ENCODE data around the gene XPA. TPM values are rescaled to one million over a fixed set of nuclear protein-coding genes. Genes with fewer than 3 reads are reported as not detected.

Gene XPA
- total and polyA plus RNA-seq, 4 donors, result 9.2 to 23.0 (median 10.5) TPM

GRCh38 chr9:97682242-97682641 lies 14.9 kb downstream of the XPA start:
- no peak overlapping the region for H3K9ac ChIP-seq (ENCODE audit: insufficient read depth in 1 of 2, low read length in 2 of 2)
- H3K27me3 ChIP-seq (ENCODE audit: control insufficient read depth in 3 of 3, insufficient read depth in 3 of 3, low read length in 2 of 3), result no peaks in the 10 kb centered on the region
- 95 to 100% methylated on average over 1 of the region's 1 CpG for WGBS, 2 donors
- H3K36me3 ChIP-seq (ENCODE audit: control insufficient read depth in 4 of 4, insufficient read depth in 4 of 4, low read length in 4 of 4), result peaks cover 9 to 31% (median 24%) of the 10 kb centered on the region in 4 donors
- no peak for DNase-seq
- H3K4me1 ChIP-seq (ENCODE audit: control insufficient read depth in 5 of 5, insufficient read depth in 5 of 5, low read length in 5 of 5), result no peaks in the 10 kb centered on the region
- no peak for ATAC-seq (ENCODE audit: insufficient read depth, low FRiP score)
- no peak overlapping the region for H3K4me3 ChIP-seq
- H3K27ac ChIP-seq (ENCODE audit: low read depth in 1 of 2, low read length in 1 of 2), result no peak overlapping the region
- no peaks in the 10 kb centered on the region for H3K9me3 ChIP-seq (ENCODE audit: control insufficient read depth in 4 of 4, insufficient read depth in 3 of 4, low read length in 3 of 4)
- no peak for TF ChIP-seq CTCF (IDR thresholded peaks at IDR 0.05; ENCODE audit: control extremely low read depth, extremely low read depth)

GRCh38 chr9:97675655-97676054 lies 21.5 kb downstream of the XPA start:
- WGBS, 2 donors, result 79 to 80% methylated on average over 3 of the region's 3 CpGs

DNA sequence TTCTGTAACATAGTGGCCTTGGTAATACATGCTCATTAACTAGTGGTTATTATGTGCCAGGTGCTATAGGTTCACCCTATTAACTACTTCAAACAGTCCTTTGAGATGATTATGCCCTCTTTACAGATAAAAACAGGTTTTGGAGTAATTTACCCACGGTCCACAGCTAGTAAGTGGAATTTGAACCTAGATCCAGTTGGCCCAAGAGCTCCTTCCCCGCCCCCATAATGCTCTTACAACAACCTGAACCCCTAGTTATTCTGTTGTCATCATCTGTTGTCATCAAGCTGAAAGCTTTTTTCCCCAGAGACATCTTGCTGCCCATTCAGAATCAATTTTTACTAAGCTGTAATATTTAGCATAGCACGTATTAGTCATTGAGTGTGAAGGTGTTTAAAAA lies 23.2 kb downstream of the XPA start:
- DNase-seq, result no peak
- no peaks in the 10 kb centered on the region for H3K9me3 ChIP-seq (ENCODE audit: control insufficient read depth in 4 of 4, insufficient read depth in 3 of 4, low read length in 3 of 4)
- H3K36me3 ChIP-seq (ENCODE audit: control insufficient read depth in 4 of 4, insufficient read depth in 4 of 4, low read length in 4 of 4), result peaks cover 25 to 50% (median 36%) of the 10 kb centered on the region in 4 donors
- H3K27me3 ChIP-seq (ENCODE audit: control insufficient read depth in 3 of 3, insufficient read depth in 3 of 3, low read length in 2 of 3), result no peaks in the 10 kb centered on the region
- H3K4me3 ChIP-seq, result no peak overlapping the region
- no peak overlapping the region for H3K9ac ChIP-seq (ENCODE audit: insufficient read depth in 1 of 2, low read length in 2 of 2)
- 92 to 93% methylated on average over 3 of the region's 3 CpGs for WGBS, 2 donors
- H3K4me1 ChIP-seq (ENCODE audit: control insufficient read depth in 5 of 5, insufficient read depth in 5 of 5, low read length in 5 of 5), result peaks cover 0 to 2% (median 0%) of the 10 kb centered on the region in 5 donors
- no peak for TF ChIP-seq CTCF (IDR thresholded peaks at IDR 0.05; ENCODE audit: control extremely low read depth, extremely low read depth)
- ATAC-seq (ENCODE audit: insufficient read depth, low FRiP score), result no peak
- H3K27ac ChIP-seq (ENCODE audit: low read depth in 1 of 2, low read length in 1 of 2), result no peak overlapping the region

More at GRCh38 chr9:97675655-97676054, 21.5 kb downstream of the XPA start:
- no peak overlapping the region for H3K9ac ChIP-seq (ENCODE audit: insufficient read depth in 1 of 2, low read length in 2 of 2)
- H3K4me1 ChIP-seq (ENCODE audit: control insufficient read depth in 5 of 5, insufficient read depth in 5 of 5, low read length in 5 of 5), result peaks cover 0 to 2% (median 0%) of the 10 kb centered on the region in 5 donors
- no peak for TF ChIP-seq CTCF (IDR thresholded peaks at IDR 0.05; ENCODE audit: control extremely low read depth, extremely low read depth)
- H3K36me3 ChIP-seq (ENCODE audit: control insufficient read depth in 4 of 4, insufficient read depth in 4 of 4, low read length in 4 of 4), result peaks cover 17 to 40% (median 31%) of the 10 kb centered on the region in 4 donors
- H3K27ac ChIP-seq (ENCODE audit: low read depth in 1 of 2, low read length in 1 of 2), result no peak overlapping the region
- no peaks in the 10 kb centered on the region for H3K9me3 ChIP-seq (ENCODE audit: control insufficient read depth in 4 of 4, insufficient read depth in 3 of 4, low read length in 3 of 4)
- DNase-seq (no peak), ATAC-seq (ENCODE audit: insufficient read depth, low FRiP score) (no peak)
- no peaks in the 10 kb centered on the region for H3K27me3 ChIP-seq (ENCODE audit: control insufficient read depth in 3 of 3, insufficient read depth in 3 of 3, low read length in 2 of 3)
- no peak overlapping the region for H3K4me3 ChIP-seq

GRCh38 chr9:97672403-97672802 lies 24.7 kb downstream of the XPA start:
- Histone ChIP-seq H3K36me3 (ENCODE audit: control insufficient read depth in 4 of 4, insufficient read depth in 4 of 4, low read length in 4 of 4) (peaks cover 33 to 56% (median 43%) of the 10 kb centered on the region in 4 donors), H3K4me3 (no peak overlapping the region), H3K9ac (ENCODE audit: insufficient read depth in 1 of 2, low read length in 2 of 2) (no peak overlapping the region), H3K4me1 (ENCODE audit: control insufficient read depth in 5 of 5, insufficient read depth in 5 of 5, low read length in 5 of 5) (peaks cover 0 to 2% (median 0%) of the 10 kb centered on the region in 5 donors), H3K27ac (ENCODE audit: low read depth in 1 of 2, low read length in 1 of 2) (no peak overlapping the region), H3K9me3 (ENCODE audit: control insufficient read depth in 4 of 4, insufficient read depth in 3 of 4, low read length in 3 of 4) (no peaks in the 10 kb centered on the region), H3K27me3 (ENCODE audit: control insufficient read depth in 3 of 3, insufficient read depth in 3 of 3, low read length in 2 of 3) (no peaks in the 10 kb centered on the region)
- no peak for TF ChIP-seq CTCF (IDR thresholded peaks at IDR 0.05; ENCODE audit: control extremely low read depth, extremely low read depth)
- 94 to 97% methylated on average over 3 of the region's 3 CpGs for WGBS, 2 donors
- DNase-seq, result no peak
- no peak for ATAC-seq (ENCODE audit: insufficient read depth, low FRiP score)

All from lung (tissue), 12 donors.